SIG-M5 treated with dmso at 0.1 percent for 504 hours (cell line): ENCODE results near the gene SPPL3.
"Not testable (repeated sequence)": the region's sequence is repeated elsewhere in the genome, so short reads cannot be mapped to it uniquely, and the experiment has no call there.

Source experiments
- DNase-seq: peaks from one replicate; lab custom pipeline; 2025; ENCODE audit not compliant: unreplicated experiment; lab: John Stamatoyannopoulos, UW

Gene SPPL3

GRCh38 chr12:120754792-120755191, 149.4 kb downstream of the SPPL3 start:
- DNase-seq: no peak

DNA sequence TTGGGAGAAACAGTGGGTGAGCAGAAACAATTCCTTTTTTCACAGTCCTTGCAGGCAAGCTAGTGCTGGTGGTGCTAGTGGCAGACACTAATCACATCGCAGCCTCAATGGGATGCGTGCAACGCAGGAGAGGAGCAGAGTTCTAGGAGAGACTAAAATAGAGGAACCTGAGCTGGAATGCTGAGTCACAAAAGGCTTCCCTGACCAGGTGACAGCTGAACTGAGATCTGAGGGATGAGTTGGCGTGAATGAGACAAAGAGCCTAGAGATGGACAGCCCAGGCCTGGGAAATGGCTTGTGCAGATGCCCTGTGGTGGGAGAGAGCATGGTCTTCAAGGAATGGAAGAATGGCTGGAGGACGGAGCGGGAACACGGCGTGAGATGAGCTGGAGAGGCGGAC, 152.8 kb downstream of the SPPL3 start:
- DNase-seq: no peak

DNA sequence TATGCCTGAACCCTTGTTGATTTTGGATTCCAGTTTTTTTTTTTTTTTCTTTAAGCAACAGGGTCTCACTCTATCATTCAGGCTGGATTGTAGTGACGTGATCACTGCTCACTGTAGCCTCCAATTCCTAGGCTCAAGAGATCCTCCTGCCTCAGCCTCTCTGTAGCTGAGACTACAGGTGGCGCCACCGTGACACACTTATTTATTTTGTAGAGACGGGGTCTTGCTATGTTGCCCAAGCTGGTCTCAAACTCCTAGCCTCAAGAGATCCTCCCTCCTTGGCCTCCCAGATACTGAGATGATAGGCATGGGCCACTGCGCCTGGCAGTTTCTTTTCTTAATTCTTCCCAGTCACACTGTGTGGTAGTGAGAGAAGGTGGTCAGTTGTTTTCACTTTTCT, 153.4 kb downstream of the SPPL3 start:
- no peak for DNase-seq

DNA sequence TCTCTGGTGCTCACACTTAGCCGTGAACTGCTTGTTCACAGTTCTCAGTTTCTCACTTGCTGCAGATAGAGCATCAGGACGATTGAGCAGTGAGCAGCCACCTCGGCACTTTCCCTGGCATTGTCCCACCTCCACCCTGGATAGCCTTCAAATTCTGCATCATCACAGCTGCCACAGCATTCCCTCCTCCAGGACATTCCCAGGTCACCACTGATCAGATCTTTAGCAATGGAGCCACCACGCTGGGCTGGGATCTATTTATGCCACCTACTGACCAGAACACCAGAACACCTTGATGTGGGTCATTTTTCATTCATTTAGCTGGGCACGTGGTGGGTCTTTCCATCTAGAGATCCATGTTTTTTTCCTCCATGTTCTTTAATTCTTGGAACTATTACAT, 154.9 kb downstream of the SPPL3 start:
- DNase-seq: no peak

- no peak for DNase-seq
Measured at GRCh38 chr12:120748242-120748641, 155.9 kb downstream of the SPPL3 start.

- DNase-seq: no peak
Measured at GRCh38 chr12:120744922-120745493, 159.2 kb downstream of the SPPL3 start.

- DNase-seq: no peak
Measured at GRCh38 chr12:120741476-120742421, 162.4 kb downstream of the SPPL3 start.

DNA sequence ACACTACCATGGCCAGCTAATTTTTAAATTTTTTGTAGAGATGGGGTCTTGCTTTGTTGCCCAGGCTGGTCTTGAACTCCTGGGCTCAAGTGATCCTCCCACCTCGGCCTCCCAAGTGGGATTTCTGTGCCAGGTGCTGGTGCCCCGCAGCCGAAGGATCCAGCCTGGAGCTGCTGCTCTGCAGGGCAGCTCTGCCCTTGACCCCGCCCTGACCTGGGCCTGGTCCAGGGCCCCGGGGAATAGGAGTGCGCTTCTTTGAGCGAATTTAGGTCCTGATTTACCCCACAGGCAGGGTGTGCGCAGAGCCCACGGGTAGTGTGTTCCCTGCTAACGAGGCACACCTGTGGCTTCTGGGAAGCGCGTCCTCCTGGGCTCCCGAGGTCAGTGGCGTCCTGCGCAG, 163.3 kb downstream of the SPPL3 start:
- no peak for DNase-seq

DNA sequence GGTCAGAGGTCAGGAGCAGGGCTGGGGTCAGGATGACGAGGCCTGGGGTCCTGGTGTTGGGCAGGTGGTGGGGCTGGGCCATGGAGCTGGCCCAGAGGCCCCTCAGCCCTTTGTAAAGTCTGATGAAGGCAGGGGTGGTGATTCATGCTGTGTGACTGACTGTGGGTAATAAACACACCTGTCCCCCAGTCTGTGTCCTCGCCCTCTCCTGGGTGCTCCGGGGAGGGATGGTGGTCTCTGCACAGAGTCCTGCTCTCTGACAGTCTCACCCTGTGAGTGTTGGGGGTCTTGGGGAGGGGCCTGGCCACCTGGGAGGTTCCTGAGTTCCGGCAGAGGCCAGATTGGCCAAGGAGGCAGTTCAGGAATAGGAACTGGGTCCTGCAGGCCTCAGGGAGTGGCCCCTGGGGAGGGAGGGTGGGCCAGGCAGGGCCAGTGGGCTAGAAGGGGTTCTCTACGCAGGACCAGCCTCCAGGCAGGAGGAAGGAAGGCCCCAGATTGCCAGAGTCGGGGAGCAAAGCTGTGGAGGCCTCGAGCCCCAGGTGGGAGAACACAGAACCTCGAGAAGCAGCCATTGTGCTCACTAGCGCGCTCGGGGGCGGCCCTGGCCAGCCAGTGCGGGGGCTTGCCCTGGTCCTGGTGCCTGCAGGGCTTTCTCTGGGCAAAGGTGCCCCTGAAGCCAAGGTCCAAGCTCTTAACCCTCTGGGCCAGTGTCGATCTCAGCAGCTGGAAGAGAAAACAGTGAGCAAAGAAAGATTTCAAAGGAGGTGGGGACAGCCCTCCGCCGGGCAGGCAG, 164.1 kb downstream of the SPPL3 start:
- DNase-seq: no peak

GRCh38 chr12:120739031-120739762, 165.0 kb downstream of the SPPL3 start:
- no peak for DNase-seq

DNA sequence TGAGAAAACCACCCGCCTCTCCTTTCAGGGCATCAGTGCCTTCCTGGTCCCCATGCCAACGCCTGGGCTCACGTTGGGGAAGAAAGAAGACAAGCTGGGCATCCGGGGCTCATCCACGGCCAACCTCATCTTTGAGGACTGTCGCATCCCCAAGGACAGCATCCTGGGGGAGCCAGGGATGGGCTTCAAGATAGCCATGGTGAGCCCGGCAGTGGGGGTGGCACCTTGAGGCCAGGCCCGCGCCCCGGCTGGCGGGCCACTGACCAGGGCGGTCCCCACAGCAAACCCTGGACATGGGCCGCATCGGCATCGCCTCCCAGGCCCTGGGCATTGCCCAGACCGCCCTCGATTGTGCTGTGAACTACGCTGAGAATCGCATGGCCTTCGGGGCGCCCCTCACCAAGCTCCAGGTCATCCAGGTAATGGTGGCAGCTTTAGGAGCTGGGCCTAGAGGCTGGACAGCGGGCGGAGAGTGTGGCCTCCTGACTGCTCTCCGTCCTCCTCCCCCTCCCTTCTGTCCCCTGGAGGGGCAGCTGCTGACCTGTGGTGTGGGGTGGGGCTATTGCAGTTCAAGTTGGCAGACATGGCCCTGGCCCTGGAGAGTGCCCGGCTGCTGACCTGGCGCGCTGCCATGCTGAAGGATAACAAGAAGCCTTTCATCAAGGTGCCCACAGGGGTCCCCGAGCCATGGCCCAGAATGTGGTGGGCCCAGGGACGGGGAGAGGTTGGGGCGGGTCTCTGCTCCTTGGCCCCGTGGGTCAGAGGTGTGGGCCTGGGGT, 165.7 kb downstream of the SPPL3 start:
- DNase-seq: no peak

DNA sequence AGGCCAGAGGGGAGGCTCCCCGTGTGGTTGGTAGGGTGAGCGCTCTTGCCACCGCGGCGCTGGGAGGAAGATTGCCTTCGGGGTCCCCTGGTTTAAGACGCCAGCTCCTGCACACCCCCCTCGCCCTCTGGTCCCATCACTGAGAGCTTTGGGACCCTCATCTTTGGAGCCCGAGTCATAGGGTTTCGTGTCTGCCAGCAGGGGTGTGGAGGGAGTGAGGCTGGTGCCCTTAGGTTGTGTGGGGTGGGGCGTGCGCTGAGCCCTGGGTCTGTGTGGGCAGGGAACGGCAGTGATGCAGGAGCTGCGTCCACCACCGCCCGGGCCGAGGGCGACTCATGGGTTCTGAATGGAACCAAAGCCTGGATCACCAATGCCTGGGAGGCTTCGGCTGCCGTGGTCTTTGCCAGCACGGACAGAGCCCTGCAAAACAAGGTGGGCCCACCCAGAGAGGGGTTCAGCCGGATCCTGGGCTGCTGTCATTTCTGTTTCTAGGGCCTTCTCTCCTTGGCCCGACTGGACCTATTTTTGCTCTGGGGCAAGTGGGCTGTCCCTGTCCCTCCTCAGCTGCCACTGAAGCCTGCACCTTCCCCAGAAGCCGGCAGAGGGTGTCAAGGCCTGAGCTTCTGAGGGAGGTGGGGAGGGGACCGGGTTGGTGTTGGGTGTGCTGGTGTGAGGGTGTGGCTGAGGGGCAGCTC, 166.5 kb downstream of the SPPL3 start:
- no peak for DNase-seq

DNA sequence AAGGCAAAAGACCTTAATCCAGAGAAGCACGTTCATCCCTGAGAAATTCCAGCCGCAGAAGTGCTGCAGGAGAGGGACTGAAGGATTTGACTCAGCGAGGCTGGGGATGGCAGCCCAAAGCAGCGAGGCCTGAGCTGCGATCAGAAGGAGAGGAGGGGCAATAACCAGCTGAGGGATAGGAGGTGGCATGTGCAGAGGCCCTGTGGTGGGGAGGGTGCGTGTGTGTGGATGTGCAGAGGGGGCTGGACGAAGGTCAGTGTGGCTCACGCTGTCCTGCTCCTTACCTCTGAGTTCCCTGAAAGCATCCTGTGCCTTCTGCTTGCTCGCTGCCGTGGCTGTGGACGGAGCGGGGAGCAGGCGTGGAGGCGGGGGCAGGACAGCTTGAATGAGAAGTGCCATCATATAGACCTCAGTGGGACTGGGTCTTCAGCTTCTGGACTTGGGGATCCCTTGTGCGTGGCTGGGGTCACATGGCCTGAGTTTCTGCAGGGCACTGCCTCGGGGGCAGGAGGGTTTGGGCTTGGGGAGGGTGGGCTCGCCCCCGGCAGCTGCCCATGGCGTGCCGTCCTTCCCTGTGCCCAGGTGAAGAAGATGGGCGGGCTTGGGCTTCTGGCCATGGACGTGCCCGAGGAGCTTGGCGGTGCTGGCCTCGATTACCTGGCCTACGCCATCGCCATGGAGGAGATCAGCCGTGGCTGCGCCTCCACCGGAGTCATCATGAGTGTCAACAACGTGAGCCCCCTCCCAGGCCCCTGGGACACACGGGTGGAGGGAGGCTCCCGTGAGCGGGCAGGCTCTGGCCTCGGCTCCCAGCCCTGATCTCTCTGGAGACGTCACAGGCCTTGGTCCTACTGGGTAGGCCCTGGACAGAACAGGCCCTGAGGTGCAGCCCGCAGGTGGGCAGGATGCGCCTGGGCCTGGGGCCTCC, 167.5 kb downstream of the SPPL3 start:
- no peak for DNase-seq

DNA sequence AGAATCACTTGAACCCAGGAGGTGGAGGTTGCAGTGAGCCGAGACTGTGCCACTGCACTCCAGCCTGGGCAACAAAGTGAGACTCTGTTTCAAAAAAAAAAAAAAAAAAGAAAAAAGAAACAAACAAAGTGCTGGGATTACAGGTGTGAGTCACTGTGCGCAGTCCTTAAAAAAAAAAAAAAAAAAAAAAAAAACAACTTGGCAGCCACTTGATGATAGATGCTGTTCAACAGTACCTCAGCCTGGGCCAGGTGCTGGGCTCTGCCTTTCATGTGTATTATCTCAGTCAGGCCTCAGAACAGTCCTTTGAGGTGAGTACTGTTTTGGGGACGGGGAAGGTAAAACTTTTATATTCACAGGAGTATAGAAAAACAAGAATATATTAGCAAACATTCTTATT, 169.0 kb downstream of the SPPL3 start:
- no peak for DNase-seq

GRCh38 chr12:120734210-120734609, 169.9 kb downstream of the SPPL3 start:
- DNase-seq: no peak

- DNase-seq: no peak
Measured at GRCh38 chr12:120733574-120733973, 170.6 kb downstream of the SPPL3 start.

DNA sequence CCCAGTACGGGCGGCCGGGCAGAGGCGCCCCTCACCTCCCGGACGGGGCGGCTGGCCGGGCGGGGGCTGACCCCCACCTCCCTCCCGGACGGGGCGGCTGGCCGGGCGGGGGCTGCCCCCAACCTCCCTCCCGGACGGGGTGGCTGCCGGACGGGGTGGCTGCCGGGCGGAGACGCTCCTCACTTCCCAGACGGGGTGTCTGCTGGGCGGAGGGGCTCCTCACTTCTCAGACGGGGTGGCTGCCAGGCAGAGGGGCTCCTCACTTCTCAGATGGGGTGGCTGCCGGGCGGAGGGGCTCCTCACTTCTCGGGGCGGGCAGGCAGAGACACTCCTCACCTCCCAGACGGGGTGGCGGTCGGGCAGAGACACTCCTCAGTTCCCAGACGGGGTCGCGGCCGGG, 172.0 kb downstream of the SPPL3 start:
- not testable (repeated sequence) for DNase-seq

DNA sequence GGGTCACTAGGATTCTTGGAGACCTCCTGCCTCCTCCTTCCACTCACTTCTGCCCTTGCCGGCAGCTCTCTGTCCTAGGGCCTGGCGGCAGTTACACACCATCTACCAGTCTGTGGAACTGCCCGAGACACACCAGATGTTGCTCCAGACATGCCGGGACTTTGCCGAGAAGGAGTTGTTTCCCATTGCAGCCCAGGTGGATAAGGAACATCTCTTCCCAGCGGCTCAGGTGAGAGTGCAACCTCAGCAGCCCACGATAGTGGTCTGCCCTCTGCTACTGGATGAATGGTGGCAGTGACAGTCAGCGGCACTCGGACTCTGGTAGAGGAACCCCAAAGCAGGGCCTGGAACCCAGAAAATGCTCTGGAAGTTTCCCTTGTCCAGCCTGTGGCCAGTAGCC, 177.2 kb downstream of the SPPL3 start:
- DNase-seq: no peak

DNA sequence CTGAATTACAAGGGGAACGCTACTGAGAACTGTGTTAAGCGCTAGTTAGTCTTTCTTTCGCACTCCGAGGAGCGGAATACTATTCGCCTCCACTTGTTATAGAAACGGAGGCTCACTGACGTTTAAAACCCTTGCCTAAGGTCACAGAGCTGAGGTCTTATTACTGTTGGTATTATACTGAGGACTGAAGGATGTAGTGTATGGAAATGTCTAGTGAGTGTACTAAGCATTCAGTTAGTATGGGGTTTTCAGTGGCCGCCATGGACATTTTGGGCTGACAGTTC, 177.7 kb downstream of the SPPL3 start:
- DNase-seq: no peak
